Ovary (tissue), 3 donors: ENCODE data around the gene TMEM164.

Source experiments
- CTCF ChIP-seq, 3 donors: fragments of 450-650 bp in 2 of 3; fragments of 200-600 bp in 1 of 3; IDR thresholded peaks; one replicate each; pipeline versions ENCODE4 v1.5.1 to v1.8.0; 2016 to 2022; ENCODE audit warnings: antibody characterized with exemption in 3 of 3, mild to moderate bottlenecking in 1 of 3
- EP300 ChIP-seq: sonication (generic); formaldehyde crosslinking; IDR thresholded peaks from one replicate; pipeline ENCODE4 v1.6.1; 2017; ENCODE audit warnings: antibody characterized with exemption
- POLR2A ChIP-seq: fragments of 450-650 bp; IDR thresholded peaks from one replicate; pipeline ENCODE4 v1.6.1; 2017; ENCODE audit warnings: antibody characterized with exemption, mild to moderate bottlenecking, moderate library complexity
- donor health status: DM: no; HTN: no; CAD: no.

DNA sequence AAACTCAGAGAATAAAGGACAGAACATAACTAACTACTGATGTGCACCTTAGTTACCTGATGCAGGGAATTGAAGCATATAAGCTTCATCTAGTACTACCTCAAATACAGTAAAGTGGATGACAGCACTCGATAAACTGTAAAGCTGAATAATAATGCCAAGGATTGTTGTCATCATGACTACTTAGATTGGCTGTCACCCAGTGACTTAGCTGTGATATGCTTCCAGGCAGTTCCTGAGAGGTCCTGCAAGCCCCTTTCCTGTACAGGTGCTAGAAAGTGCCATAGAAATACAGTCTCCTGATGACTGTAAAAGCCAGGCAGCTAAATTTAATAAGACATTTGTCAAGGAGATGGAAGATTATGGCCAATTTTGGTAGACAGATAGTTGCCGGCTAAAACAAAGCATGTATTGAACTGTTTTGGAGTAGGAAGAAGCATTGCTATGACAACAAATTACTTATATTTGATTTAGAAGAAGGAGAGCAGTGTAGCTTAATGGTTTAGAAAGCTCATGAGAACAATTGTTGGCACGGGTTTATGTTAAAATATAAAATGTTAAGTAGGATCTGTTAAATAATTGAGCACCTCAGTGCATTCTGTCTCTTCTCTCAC lies 29.7 kb downstream of the TMEM164 start:
- no peak for TF ChIP-seq CTCF (IDR thresholded peaks at IDR 0.05)
- TF ChIP-seq POLR2A, result no peak
- no peak for TF ChIP-seq EP300
